GM18505 (cell line): ENCODE measurements around the gene KRT14.

ENCODE experiments used
- ATAC-seq: cut with Tn5 transposase; IDR thresholded peaks from one replicate; pipeline ENCODE4 v1.9.1; 2021; ENCODE audit not compliant: unreplicated experiment
- POLR2A ChIP-seq: IDR thresholded peaks from 4 replicates; pipeline ENCODE4 v1.6.1; 2011; ENCODE audit warnings: borderline replicate concordance; ENCODE audit not compliant: insufficient read depth, insufficient read length; ENCODE audit errors: extremely low read depth

Gene KRT14

GRCh38 chr17:41559548-41559947 is 27.1 kb downstream of the KRT14 start:
- no peak for ATAC-seq
- TF ChIP-seq POLR2A, result no peak

GRCh38 chr17:41556931-41557330 is 29.8 kb downstream of the KRT14 start:
- no peak for TF ChIP-seq POLR2A
- ATAC-seq, result no peak

- ATAC-seq, result no peak
- no peak for TF ChIP-seq POLR2A
These were observed 30.4 kb downstream of the KRT14 start for GRCh38 chr17:41556306-41556705.

GRCh38 chr17:41555105-41555887 is 31.4 kb downstream of the KRT14 start:
- TF ChIP-seq POLR2A, result no peak
- no peak for ATAC-seq

GRCh38 chr17:41553987-41554680 is 32.6 kb downstream of the KRT14 start:
- no peak for TF ChIP-seq POLR2A
- no peak for ATAC-seq

GRCh38 chr17:41553176-41553575 is 33.5 kb downstream of the KRT14 start:
- TF ChIP-seq POLR2A, result no peak
- no peak for ATAC-seq

GRCh38 chr17:41552455-41552854 is 34.2 kb downstream of the KRT14 start:
- no peak for TF ChIP-seq POLR2A
- ATAC-seq, result no peak

- no peak for ATAC-seq
- no peak for TF ChIP-seq POLR2A
These were observed 35.3 kb downstream of the KRT14 start for GRCh38 chr17:41551365-41551764.

- no peak for TF ChIP-seq POLR2A
- ATAC-seq, result no peak
These were observed 37.1 kb downstream of the KRT14 start for GRCh38 chr17:41549596-41550039.

GRCh38 chr17:41548844-41549595 is 37.7 kb downstream of the KRT14 start:
- no peak for ATAC-seq

GRCh38 chr17:41547921-41548843 is 38.5 kb downstream of the KRT14 start:
- ATAC-seq, result no peak
- no peak for TF ChIP-seq POLR2A

More at GRCh38 chr17:41548844-41549595, 37.7 kb downstream of the KRT14 start:
- TF ChIP-seq POLR2A, result no peak

GRCh38 chr17:41547378-41547841 is 39.3 kb downstream of the KRT14 start:
- ATAC-seq, result no peak
- TF ChIP-seq POLR2A, result no peak

GRCh38 chr17:41546819-41547218 is 39.9 kb downstream of the KRT14 start:
- no peak for ATAC-seq
- TF ChIP-seq POLR2A, result no peak

GRCh38 chr17:41545829-41546410 is 40.8 kb downstream of the KRT14 start:
- no peak for TF ChIP-seq POLR2A
- ATAC-seq, result no peak
